Natural killer cell (primary cell): ENCODE measurements around the gene NFXL1. TPM values are rescaled to one million over a fixed set of nuclear protein-coding genes. Genes with fewer than 3 reads are reported as not detected.
A peak's percentile ranks its signal among the peaks of the same experiment; 100 is the strongest.

Experiments used
- ATAC-seq, 3 donors: fragments of 150-1000 bp in 2 of 3; fragments of 200-7000 bp in 1 of 3; cut with Tn5 transposase; 1 replicate in 1 of 3; 2 replicates in 2 of 3; pipeline ENCODE4 v1.10.0; 2021; ENCODE audit warnings: mild to moderate bottlenecking in 2 of 3, moderate library complexity in 2 of 3
- DNase-seq, 2 donors: peaks; one replicate each; pipeline versions ENCODE4 v3.0.0 to v3.0.0-alpha.2; 2013 to 2021; ENCODE audit warnings: mixed read lengths in 1 of 2
- H3K27ac ChIP-seq: one replicate; pipeline ENCODE4 v1.5.1; 2013; ENCODE audit warnings: mild to moderate bottlenecking, low read length
- H3K27me3 ChIP-seq: one replicate; pipeline ENCODE4 v1.6.1; 2013; ENCODE audit warnings: low read length; ENCODE audit not compliant: control insufficient read depth, insufficient read depth
- H3K36me3 ChIP-seq: one replicate; pipeline ENCODE4 v1.6.1; 2013; ENCODE audit warnings: low read length; ENCODE audit not compliant: control insufficient read depth, insufficient read depth
- H3K4me1 ChIP-seq: one replicate; pipeline ENCODE4 v1.6.1; 2013; ENCODE audit warnings: low read length; ENCODE audit not compliant: control insufficient read depth, insufficient read depth
- H3K4me3 ChIP-seq: one replicate; pipeline ENCODE4 v1.5.1; 2013; ENCODE audit warnings: low read length
- H3K9me3 ChIP-seq: one replicate; pipeline ENCODE4 v1.6.1; 2013; ENCODE audit warnings: low read length; ENCODE audit not compliant: control insufficient read depth, insufficient read depth
- H3K27ac Mint-ChIP-seq, 2 donors: one replicate each; pipeline ENCODE4 v1.8.0; 2022; ENCODE audit warnings: mild to moderate bottlenecking in 2 of 2, mixed read lengths in 2 of 2, moderate library complexity in 1 of 2
- H3K27me3 Mint-ChIP-seq, 2 donors: one replicate each; pipeline ENCODE4 v1.8.0; 2022; ENCODE audit warnings: low read depth in 2 of 2, mixed read lengths in 2 of 2
- H3K36me3 Mint-ChIP-seq: one replicate; pipeline ENCODE4 v1.8.0; 2022; ENCODE audit warnings: mixed read lengths
- H3K4me1 Mint-ChIP-seq, 2 donors: one replicate each; pipeline ENCODE4 v1.8.0; 2022; ENCODE audit warnings: mixed read lengths in 2 of 2
- H3K4me3 Mint-ChIP-seq: one replicate; pipeline ENCODE4 v1.8.0; 2022; ENCODE audit warnings: mild to moderate bottlenecking, moderate library complexity, mixed read lengths
- H3K9me3 Mint-ChIP-seq, 2 donors: one replicate each; pipeline ENCODE4 v1.8.0; 2022; ENCODE audit warnings: mixed read lengths in 2 of 2
- WGBS: methylation state at CpG from one replicate; pipeline ENCODE4 v1.1.7; 2013; ENCODE audit warnings: missing lambda C conversion rate; ENCODE audit not compliant: insufficient coverage; 5-methylcytosine and 5-hydroxymethylcytosine counted together
- intact Hi-C: fragments of 100-400 bp; cut with micrococcal nuclease; formaldehyde crosslinking; loops from one replicate; pipeline ENCODE4 v1.14.2; 2022
- total RNA-seq, 4 donors: library from RNA; stranded (reverse); fragments of 120-200 nt in 1 of 4; gene quantifications; one replicate each; pipeline versions ENCODE4 v1.2.3 to v1.2.4, GENCODE V29; 2013 to 2022
- TF ChIP-seq, protein P1 (sequence below): fragments of 200-600 bp; IDR thresholded peaks from one replicate; pipeline ENCODE4 v1.8.0; 2022; ENCODE audit warnings: antibody characterized with exemption

NFXL1 gene
- total RNA-seq, 3 donors from 2014 or later (not counting 1 experiment from before 2014, with no cell fraction given), result 6.5 to 11.4 (median 9.9) TPM

GRCh38 chr4:47840291-47840690, 74.1 kb downstream of the NFXL1 start:
- Mint-ChIP-seq H3K4me1 (peaks cover 24 to 30% of the 10 kb centered on the region in 2 donors), H3K9me3 (no peaks in the 10 kb centered on the region), H3K36me3 (no peaks in the 10 kb centered on the region), H3K4me3 (no peak overlapping the region), H3K27ac (no peak overlapping the region), H3K27me3 (peaks cover 0 to 1% of the 10 kb centered on the region in 2 donors)
- peaks cover 3% of the 10 kb centered on the region for H3K36me3 ChIP-seq
- peaks cover 6% of the 10 kb centered on the region for H3K27me3 ChIP-seq
- intact Hi-C loops, result no loop called here
- peaks cover 27% of the 10 kb centered on the region for H3K4me1 ChIP-seq
- no peak for DNase-seq
- WGBS, result 95% methylated on average over 1 of the region's 1 CpG
- H3K4me3 ChIP-seq, result no peak overlapping the region
- no peak for ATAC-seq
- H3K27ac ChIP-seq, result no peak overlapping the region
- TF ChIP-seq, protein P1, sequence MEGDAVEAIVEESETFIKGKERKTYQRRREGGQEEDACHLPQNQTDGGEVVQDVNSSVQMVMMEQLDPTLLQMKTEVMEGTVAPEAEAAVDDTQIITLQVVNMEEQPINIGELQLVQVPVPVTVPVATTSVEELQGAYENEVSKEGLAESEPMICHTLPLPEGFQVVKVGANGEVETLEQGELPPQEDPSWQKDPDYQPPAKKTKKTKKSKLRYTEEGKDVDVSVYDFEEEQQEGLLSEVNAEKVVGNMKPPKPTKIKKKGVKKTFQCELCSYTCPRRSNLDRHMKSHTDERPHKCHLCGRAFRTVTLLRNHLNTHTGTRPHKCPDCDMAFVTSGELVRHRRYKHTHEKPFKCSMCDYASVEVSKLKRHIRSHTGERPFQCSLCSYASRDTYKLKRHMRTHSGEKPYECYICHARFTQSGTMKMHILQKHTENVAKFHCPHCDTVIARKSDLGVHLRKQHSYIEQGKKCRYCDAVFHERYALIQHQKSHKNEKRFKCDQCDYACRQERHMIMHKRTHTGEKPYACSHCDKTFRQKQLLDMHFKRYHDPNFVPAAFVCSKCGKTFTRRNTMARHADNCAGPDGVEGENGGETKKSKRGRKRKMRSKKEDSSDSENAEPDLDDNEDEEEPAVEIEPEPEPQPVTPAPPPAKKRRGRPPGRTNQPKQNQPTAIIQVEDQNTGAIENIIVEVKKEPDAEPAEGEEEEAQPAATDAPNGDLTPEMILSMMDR, result no peak
- H3K9me3 ChIP-seq, result no peaks in the 10 kb centered on the region

DNA sequence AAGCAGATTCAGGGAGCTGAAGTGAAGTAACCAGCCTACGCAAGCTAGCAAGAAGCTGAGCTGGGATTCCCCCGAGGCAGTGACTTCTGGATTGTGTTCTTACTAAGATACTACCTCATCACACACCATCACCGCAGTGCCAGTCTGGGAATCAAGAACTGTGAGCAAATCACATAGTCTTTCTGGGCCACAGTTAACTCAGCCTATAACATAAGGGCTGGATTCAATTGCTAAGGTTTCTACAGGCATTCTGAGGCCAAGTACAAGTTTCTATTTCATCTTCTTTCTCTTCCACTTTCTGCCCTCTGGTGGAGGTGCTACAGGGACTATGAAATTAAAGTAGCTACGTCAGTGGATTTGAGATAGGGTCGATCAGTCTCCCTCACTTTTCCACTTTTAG, 75.1 kb downstream of the NFXL1 start:
- Histone ChIP-seq H3K36me3 (peaks cover 3% of the 10 kb centered on the region), H3K27me3 (peaks cover 7% of the 10 kb centered on the region), H3K4me3 (no peak overlapping the region), H3K4me1 (peaks cover 28% of the 10 kb centered on the region), H3K9me3 (no peaks in the 10 kb centered on the region), H3K27ac (no peak overlapping the region)
- H3K27ac Mint-ChIP-seq, result no peak overlapping the region
- ATAC-seq, result peak in 1 of 3 donors; percentile 7
- intact Hi-C loops, result loop anchor here (2.0 kb wide), 1 partner anchor 170 kb away; no protein-coding TSS in a partner anchor
- peak overlapping the region; percentile 31 for H3K4me3 Mint-ChIP-seq
- H3K4me1 Mint-ChIP-seq, result peaks cover 27 to 33% of the 10 kb centered on the region in 2 donors
- TF ChIP-seq, protein P1, result no peak
- H3K27me3 Mint-ChIP-seq, result peaks cover under 1 to 9% of the 10 kb centered on the region in 2 donors
- H3K36me3 Mint-ChIP-seq, result no peaks in the 10 kb centered on the region
- peak in 1 of 2 donors; percentile 62 for DNase-seq
- 75% methylated on average over 3 of the region's 5 CpGs for WGBS
- H3K9me3 Mint-ChIP-seq, result no peaks in the 10 kb centered on the region

GRCh38 chr4:47838445-47838844, 75.9 kb downstream of the NFXL1 start:
- H3K4me1 Mint-ChIP-seq, result peaks cover 27 to 33% of the 10 kb centered on the region in 2 donors
- peak overlapping the region; percentile 92 for H3K4me3 Mint-ChIP-seq
- peaks cover 8 to 17% of the 10 kb centered on the region in 2 donors for H3K27me3 Mint-ChIP-seq
- intact Hi-C loops, result loop anchor here (2.0 kb wide), 1 partner anchor 170 kb away; no protein-coding TSS in a partner anchor
- Histone ChIP-seq H3K27ac (no peak overlapping the region), H3K4me3 (no peak overlapping the region), H3K27me3 (peaks cover 7% of the 10 kb centered on the region), H3K4me1 (peaks cover 28% of the 10 kb centered on the region), H3K36me3 (no peaks in the 10 kb centered on the region), H3K9me3 (no peaks in the 10 kb centered on the region)
- H3K9me3 Mint-ChIP-seq, result no peaks in the 10 kb centered on the region
- no peak overlapping the region for H3K27ac Mint-ChIP-seq
- WGBS, result 94% methylated on average over 4 of the region's 4 CpGs
- ATAC-seq (no peak), DNase-seq (peak in 1 of 2 donors; percentile 6)
- TF ChIP-seq, protein P1, result no peak
- H3K36me3 Mint-ChIP-seq, result no peaks in the 10 kb centered on the region

DNA sequence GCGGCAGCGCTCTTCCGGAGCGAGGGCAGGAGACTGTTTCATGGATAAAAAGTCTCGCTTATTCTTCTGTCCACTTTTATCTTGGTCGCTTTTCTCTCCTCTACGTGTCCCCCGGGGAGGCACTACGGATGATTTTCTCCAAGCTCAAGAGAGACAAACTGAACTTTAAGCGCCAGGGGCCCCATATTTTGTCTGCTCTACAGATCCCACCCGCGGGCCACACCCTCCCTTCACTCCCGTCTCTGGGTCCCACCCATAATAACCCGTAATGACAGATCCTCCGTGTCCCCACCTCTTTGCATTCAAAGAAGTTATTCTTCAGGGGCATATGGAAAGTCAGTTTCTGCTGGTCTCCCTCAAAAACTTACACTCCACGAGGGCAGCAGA, 76.5 kb downstream of the NFXL1 start, which contains the start of gene CORIN:
CORIN (minus strand) TSS at position 160 of the 387 bp plus-strand sequence; CDS start at position 42, 118 bp downstream.
- no peak within 1 kb of the TSS for H3K27ac ChIP-seq
- intact Hi-C loops, result loop anchor here (2.0 kb wide), 1 partner anchor 169 kb away; no protein-coding TSS in a partner anchor
- peaks cover 7% of the 10 kb centered on the region for H3K27me3 ChIP-seq
- TF ChIP-seq, protein P1, result no peak
- DNase-seq, result peak in 1 of 2 donors; percentile 8
- no peak for ATAC-seq
- H3K4me3 ChIP-seq, result peak within 1 kb of the TSS; percentile 50
- no peaks in the 10 kb centered on the region for H3K9me3 ChIP-seq
- peak within 1 kb of the TSS in 1 of 2 donors; percentile 71 for H3K27ac Mint-ChIP-seq
- peaks cover 28% of the 10 kb centered on the region for H3K4me1 ChIP-seq
- H3K9me3 Mint-ChIP-seq, result no peaks in the 10 kb centered on the region
- no peaks in the 10 kb centered on the region for H3K36me3 ChIP-seq
- 9% methylated on average over 15 of the region's 16 CpGs for WGBS
- peaks cover 27 to 33% of the 10 kb centered on the region in 2 donors for H3K4me1 Mint-ChIP-seq
- H3K27me3 Mint-ChIP-seq, result peaks cover 12 to 23% of the 10 kb centered on the region in 2 donors
- peak within 1 kb of the TSS; percentile 92 for H3K4me3 Mint-ChIP-seq
- H3K36me3 Mint-ChIP-seq, result no peaks in the 10 kb centered on the region
